HK-2 (cell line): ENCODE measurements around the gene LCMT1.
A peak's percentile ranks its signal among the peaks of the same experiment; 100 is the strongest.
"Not testable (repeated sequence)": the region's sequence is repeated elsewhere in the genome, so short reads cannot be mapped to it uniquely, and the experiment has no call there.

ENCODE experiments used
- DNase-seq: peaks from one replicate; pipeline ENCODE4 v3.0.0-alpha.2; 2018; ENCODE audit not compliant: unreplicated experiment

LCMT1 gene

DNA sequence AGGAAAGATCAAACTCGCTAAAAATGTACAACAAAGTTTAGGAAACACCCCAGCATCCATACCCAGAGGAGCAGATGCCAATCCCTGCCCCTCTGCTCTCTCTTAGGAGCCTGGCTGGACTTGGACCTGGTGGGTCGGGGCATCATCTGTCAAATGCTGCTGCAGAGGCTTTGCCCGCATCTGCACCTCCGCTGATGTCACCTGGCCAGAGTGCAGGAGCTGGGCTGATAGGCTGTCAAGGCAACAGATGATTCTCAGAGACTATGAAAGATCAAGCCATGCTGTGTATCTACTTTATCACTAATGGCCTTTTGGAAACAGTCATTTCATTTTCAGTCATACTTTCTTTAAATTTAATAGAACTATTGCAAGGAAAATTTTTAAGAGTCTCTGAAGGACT, 15.9 kb upstream of the LCMT1 start:
- no peak for DNase-seq

GRCh38 chr16:25097276-25097975, 14.1 kb upstream of the LCMT1 start:
- no peak for DNase-seq

GRCh38 chr16:25100511-25100910, 11.0 kb upstream of the LCMT1 start:
- no peak for DNase-seq

- DNase-seq: peak; percentile 82
Observed at GRCh38 chr16:25106567-25107465, 4.7 kb upstream of the LCMT1 start.

DNA sequence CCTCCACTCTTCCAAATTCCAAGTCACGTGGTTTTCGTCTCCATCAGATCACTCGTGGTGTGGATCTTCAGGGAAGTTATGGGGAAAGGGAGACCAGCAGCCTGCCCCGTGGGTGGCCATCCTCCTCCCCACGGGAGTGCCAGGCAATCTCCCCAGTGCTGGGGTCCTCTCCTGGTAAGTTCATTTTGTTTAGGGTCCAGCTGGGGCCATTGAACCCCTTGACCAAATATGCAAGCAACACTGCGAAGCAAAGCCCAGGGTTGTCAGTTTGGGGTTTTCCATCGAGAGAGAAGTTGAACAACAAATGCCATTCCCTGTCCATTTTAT, 4.1 kb upstream of the LCMT1 start:
- no peak for DNase-seq

DNA sequence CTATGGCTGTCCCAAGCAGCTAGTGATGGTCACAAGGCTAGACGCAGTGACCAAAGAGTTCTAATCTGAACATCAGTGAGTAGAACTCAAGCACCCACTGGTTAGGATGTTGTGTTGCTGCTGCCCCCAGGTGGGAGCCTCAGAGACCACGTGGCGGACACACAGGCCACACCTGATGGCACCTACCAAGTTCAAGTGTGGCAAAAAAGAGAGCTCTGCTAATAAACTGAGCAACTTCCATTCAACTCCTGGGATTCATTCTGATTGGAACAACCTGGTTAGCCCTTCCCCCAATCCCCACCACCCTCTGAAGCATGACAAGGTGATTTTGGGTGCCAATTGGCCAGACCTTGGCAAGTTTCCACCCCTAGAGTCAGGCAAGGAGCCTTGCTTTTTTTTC, 3.5 kb upstream of the LCMT1 start:
- no peak for DNase-seq

- peak; percentile 54 for DNase-seq
Observed at GRCh38 chr16:25109643-25110042, 1.9 kb upstream of the LCMT1 start.

GRCh38 chr16:25110387-25110947, 1.1 kb upstream of the LCMT1 start:
- no peak for DNase-seq

DNA sequence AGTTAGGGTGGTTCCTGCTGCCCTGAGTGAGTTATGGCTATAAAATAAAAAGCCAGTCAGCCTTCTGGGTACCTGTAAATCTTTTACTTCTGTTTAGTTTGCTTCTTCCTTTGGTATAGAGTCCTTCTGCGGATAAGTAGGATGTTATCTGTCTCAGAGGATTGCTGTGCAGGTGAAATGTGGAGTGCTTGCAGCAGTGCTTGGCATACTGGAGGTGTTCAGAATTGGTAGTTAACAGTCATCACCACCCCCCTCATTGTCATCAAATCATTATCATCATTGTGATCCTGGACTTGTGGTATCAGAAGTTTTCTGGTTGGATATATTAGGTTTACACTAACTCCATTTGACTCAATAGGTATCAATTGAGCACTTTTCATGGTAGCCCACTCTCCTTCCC, 2.6 kb downstream of the LCMT1 start:
- no peak for DNase-seq

DNA sequence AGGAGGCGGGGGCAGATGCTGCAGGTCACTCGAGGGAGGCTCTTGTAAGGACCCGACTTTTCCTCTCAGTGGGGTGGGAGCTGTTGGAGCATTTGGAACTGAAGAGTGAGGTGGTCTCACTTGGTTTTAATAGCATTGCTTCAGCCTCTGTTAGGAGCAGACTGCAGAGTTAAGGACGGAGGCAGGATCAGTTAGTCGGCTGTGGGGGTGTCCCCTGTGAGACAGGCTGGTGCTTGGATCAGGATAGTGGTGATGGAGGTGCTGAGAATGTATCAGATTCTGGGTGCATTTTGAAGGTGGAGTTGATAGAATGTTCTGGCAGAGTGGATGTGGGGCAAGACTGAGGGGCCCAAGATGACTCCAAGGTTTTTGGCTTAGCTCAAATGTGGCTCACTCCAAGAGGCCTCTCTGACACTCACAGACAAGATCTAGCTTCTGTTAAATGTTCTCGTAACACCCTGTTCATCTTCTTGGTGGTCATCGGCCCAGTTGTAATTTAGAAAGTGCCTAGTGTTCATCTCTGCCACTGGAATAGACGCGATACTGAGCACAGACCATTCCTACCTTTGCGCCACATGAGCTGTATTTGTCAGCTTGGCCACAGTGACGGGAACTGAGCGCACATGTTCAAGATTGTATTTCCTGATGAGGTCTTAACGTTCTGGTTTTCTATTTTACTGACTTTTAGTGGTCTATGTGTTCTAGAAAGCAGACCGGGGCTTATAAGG, 7.5 kb downstream of the LCMT1 start:
- no peak for DNase-seq

DNA sequence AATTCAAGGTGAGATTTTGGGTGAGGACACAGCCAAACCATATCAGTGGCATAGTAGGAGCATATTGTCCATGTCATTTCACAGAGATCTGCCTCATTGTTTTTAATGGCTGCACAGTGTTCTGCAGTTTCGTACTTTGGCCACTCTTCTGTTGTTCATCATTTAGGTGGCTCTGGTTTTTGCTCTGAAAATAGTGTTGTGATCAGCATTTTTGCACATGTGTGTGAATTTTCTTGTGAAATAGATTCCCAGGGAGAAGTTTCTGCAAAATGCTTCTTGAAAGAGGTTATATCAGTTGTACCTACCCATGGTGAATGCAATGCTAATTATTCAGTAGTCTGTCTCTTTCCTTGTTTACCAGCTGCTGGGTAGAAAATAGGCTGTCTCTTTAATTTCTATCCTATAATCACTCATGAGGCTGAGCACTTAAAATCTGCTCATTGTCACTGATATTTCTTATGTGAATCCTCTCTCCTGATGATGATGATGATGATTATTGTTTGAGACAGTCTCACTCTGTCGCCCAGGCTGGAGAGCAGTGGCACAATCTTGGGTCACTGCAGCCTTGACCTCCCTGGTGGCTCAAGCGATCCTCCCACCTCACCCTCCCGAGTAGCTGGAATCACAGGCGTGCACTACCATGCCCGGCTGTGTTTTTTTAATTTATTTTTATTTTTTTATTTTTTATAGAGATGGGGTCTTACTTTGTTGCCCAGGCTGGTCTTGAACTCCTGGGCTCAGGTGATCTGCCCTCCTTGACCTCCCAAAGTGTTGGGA, 10.5 kb downstream of the LCMT1 start:
- no peak for DNase-seq

DNA sequence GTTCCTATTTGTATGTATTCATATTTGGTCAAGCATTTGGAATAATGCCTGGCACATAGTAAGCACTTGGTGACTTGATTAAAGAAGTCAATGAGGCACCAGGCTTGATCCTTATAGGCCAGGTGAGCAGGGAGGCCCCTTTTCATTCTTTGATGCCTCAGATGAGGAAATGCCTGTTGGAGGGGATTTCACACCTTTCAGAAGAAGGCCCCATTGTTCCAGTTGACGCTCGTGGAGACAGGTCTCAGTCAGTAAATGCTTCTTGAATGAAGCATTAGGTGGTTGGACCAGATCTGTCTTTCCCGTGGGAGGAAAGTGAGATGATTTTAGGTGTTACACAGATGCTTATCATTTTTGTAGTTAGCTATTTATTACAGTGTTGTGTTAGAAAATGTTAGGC, 13.0 kb downstream of the LCMT1 start:
- no peak for DNase-seq

- not testable (repeated sequence) for DNase-seq
Observed at GRCh38 chr16:25126086-25126666, 14.6 kb downstream of the LCMT1 start.

DNA sequence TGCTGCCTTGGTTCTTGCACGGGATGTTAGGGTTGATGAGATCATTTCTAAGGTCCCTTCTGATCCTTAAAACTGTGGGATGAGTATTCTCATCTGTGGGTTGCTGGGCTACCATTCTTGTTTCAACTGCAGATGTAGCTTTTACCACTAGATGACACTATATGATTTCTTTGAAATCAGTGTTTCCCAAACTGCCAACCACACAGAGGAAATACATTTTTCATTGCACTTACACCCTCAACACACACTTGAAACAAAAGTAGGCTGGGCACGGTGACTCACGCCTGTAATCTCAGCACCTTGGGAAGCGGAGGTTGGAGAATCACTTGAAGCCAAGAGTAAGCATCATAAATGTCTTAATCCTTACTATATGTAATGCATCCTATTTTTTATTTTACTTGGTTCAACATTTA, 15.3 kb downstream of the LCMT1 start:
- no peak for DNase-seq

- DNase-seq: not testable (repeated sequence)
Observed at GRCh38 chr16:25132751-25133150, 21.2 kb downstream of the LCMT1 start.

DNA sequence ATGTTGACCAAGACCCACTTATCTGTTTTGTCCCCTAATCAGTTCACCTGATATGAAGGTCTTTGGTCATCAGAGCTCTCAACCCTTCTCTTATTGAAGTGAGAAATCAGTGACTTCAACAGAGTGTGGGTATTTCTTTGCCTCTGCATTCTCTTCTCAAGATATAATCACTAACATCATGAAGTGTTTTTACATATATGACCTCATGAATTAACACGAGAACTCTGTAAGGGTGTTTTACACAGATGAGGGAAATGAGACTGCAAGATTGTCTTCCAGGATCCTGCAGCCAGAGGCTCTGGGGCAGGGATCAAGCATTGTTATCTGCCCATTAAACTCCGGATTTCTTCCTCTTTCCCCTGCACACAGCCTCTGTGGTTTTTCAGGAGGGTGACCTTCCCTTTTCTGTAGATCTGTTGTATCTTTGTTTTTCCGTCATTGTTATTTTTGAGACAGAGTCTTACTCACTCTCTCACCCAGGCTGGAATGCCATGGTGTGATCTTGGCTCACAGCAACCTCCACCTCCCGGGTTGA, 22.7 kb downstream of the LCMT1 start:
- no peak for DNase-seq

DNA sequence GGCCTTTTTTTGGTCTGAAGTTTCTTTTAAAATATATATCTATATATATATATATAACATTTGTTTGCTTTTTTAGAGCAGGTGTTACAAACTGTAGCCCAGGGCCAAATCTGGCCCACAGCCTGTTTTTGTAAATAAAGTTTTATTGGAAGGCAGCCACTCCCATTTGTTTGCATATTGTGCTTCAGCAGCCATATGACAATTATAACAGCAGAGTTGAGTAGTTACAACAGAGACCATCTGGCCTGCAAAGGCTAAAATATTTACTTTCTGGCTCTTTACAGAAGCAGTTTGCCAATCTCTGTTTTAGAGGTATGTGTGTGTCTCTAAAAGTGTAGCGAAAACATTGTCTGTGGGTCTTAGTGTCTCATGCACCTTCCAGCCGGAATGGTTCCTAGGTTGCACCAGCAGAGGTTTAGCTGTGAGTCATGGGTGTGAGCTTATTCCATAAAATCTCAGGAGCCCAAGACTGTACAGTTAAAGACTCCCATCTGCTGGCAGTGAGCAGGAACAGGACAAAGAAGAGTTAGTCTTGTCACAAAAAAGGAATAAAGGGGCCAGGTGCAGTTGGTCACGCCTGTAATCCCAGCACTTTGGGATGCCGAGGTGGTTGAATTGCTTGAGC, 23.8 kb downstream of the LCMT1 start:
- DNase-seq: no peak

DNA sequence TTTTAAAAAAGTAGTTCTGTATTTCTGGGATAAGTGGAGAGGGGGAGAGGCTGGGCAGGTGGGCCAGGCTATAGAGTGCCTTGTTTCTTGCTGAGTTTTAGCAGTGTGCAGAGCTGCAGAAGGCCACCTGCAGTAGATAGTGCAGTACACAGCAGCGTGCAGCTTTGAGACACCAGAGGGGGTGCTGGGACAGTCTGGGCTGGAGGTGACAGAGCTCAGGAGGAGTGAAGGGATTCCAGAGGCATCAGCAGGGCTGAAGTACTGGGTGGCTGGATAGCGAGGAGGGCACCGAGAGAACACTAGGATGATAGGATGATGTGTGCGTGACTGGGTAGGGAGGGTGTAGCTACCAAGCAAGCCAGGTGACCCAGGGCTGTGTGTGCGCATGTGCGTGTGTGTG, 26.6 kb downstream of the LCMT1 start:
- DNase-seq: no peak

DNA sequence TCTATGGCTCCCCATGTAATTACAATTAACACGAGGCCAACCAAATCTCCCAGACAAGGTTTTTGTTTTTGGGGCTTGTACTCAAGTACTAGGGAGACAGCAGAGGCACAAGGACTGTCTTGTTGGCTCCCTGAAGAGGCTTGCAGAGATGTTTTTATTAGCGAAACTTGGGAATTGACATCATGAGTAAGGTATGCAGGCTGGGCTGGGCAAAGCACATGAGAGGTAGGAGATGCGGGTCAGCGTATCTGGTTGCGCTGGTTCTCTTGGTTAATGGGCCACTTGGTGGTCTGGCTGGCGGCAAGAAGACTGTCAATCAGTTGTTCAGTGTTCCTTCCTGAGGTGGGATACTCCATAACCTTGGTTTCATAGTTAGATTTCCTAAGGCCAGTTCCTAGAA, 28.9 kb downstream of the LCMT1 start:
- peak; percentile 73 for DNase-seq

DNA sequence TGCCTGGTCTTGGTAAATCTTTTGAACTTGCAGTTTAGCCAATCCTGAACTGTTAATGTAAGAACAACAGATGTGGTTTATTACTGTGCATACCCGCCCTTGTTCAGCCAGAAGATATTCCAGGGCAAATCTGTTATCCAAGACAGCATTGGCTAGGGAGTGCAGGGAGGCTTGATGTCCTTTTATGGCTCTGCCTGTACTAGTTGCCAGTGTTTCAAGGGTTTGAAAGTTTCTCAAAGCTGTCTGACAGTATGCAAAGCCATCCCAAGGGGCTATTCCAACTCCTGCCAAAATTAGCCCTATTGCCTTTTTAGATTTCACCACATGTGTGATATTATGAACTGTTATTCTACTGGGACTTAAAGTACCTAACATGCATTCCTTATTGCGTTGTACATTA, 30.1 kb downstream of the LCMT1 start:
- no peak for DNase-seq
